ENCODE data around the gene TMEM163.

Gene TMEM163

DNA sequence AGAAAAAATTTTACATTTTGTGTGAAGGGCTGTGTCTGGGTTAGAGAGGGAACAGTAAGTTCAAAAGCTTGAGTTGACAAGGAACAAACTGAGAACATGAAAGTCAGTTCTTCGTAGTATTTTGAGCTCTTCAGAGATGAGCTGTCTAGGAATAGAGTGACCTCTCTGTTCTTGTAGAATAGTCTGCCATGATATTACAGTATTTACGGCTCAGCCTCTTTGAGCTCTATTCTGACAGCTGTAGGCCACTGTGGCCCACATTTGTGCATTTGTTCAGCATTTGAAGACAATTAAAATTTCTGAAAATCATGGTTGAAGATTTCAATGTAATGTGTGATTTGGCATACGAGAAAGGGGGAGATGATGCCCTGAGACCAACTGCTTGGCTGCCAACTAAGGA is 292.1 kb downstream of the TMEM163 start:
- TF ChIP-seq, protein P1, sequence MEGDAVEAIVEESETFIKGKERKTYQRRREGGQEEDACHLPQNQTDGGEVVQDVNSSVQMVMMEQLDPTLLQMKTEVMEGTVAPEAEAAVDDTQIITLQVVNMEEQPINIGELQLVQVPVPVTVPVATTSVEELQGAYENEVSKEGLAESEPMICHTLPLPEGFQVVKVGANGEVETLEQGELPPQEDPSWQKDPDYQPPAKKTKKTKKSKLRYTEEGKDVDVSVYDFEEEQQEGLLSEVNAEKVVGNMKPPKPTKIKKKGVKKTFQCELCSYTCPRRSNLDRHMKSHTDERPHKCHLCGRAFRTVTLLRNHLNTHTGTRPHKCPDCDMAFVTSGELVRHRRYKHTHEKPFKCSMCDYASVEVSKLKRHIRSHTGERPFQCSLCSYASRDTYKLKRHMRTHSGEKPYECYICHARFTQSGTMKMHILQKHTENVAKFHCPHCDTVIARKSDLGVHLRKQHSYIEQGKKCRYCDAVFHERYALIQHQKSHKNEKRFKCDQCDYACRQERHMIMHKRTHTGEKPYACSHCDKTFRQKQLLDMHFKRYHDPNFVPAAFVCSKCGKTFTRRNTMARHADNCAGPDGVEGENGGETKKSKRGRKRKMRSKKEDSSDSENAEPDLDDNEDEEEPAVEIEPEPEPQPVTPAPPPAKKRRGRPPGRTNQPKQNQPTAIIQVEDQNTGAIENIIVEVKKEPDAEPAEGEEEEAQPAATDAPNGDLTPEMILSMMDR (IDR thresholded peaks at IDR 0.05; ENCODE audit: low read depth, low read length): no peak
- H3K4me3 ChIP-seq (replicated peaks in 1 of 2; ENCODE audit: low read depth in 2 of 2, low read length in 2 of 2): no peak overlapping the region
- DNase-seq (ENCODE audit: low read depth in 2 of 2): no peak

- DNase-seq (ENCODE audit: low read depth in 2 of 2): peak in 1 of 2 donors; percentile 58
- TF ChIP-seq, protein P1 (IDR thresholded peaks at IDR 0.05; ENCODE audit: low read depth, low read length): no peak
- H3K4me3 ChIP-seq (replicated peaks in 1 of 2; ENCODE audit: low read depth in 2 of 2, low read length in 2 of 2): no peak overlapping the region
Observed at GRCh38 chr2:134425724-134426496, 292.9 kb downstream of the TMEM163 start.

- TF ChIP-seq, protein P1 (IDR thresholded peaks at IDR 0.05; ENCODE audit: low read depth, low read length): no peak
Observed at GRCh38 chr2:134421556-134422328, 297.1 kb downstream of the TMEM163 start.

GRCh38 chr2:134420920-134421319 is 297.9 kb downstream of the TMEM163 start:
- TF ChIP-seq, protein P1 (IDR thresholded peaks at IDR 0.05; ENCODE audit: low read depth, low read length): no peak
- no peak overlapping the region for H3K4me3 ChIP-seq (replicated peaks in 1 of 2; ENCODE audit: low read depth in 2 of 2, low read length in 2 of 2)
- DNase-seq (ENCODE audit: low read depth in 2 of 2): no peak

More at GRCh38 chr2:134421556-134422328, 297.1 kb downstream of the TMEM163 start:
- H3K4me3 ChIP-seq (replicated peaks in 1 of 2; ENCODE audit: low read depth in 2 of 2, low read length in 2 of 2): no peak overlapping the region
- no peak for DNase-seq (ENCODE audit: low read depth in 2 of 2)

DNA sequence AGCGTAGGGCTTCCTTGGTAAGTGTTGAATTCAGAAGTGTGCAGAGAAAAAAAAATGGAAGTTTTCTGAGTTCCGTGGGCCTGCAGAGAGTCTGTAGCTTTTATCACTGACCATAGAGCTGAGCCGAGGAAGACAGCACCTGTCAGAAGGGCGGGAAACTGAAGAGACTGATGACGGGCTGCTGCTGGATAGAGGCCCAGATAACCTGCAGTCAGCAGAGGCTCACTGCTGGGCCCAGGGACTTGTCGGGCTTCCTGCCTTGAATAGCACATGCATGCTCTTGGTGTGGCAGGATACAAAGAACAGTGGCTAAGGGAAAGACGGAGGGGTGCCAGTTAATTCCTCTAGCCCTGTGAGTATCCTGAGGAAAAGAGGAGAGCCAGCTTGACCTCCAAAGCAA is 298.5 kb downstream of the TMEM163 start:
- no peak for DNase-seq (ENCODE audit: low read depth in 2 of 2)
- H3K4me3 ChIP-seq (replicated peaks in 1 of 2; ENCODE audit: low read depth in 2 of 2, low read length in 2 of 2): no peak overlapping the region
- TF ChIP-seq, protein P1 (IDR thresholded peaks at IDR 0.05; ENCODE audit: low read depth, low read length): no peak

DNA sequence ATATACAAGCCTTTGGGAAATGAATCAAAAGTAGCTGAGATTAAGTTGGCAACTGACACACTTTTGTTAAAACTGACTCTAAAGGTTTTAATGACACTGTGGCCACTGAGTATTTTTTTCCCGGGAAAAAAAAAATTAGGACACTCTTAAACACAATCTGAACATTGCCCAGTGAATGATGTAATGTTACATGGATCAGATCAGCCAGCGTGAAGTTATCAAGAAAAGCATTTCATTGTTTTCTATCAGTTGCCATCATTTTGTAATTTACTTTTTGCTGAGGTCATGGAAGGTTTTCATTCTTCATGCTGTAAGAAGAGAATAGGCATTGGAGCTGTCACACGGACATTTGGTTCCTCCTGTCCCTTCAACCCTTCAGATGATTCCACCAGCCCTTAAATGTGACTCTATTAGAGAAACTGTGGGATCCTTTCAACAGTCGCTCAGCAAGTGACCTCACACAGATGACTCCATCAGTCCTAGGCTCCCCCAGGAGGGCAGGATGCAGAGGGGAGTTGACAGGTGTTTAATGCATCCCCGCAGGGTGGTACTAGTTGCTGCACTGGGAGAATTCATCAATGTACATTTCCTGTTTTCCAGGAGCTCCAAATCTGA is 300.7 kb downstream of the TMEM163 start:
- H3K4me3 ChIP-seq (replicated peaks in 1 of 2; ENCODE audit: low read depth in 2 of 2, low read length in 2 of 2): no peak overlapping the region
- TF ChIP-seq, protein P1 (IDR thresholded peaks at IDR 0.05; ENCODE audit: low read depth, low read length): no peak
- no peak for DNase-seq (ENCODE audit: low read depth in 2 of 2)
